Non-pigmented ciliary epithelial cell (primary cell): Measurements from ENCODE around the gene CACNA1S.

Experiments
- DNase-seq: peaks from one replicate; pipeline ENCODE4 v3.0.0-alpha.2; 2010; ENCODE audit warnings: low read depth

The CACNA1S gene

GRCh38 chr1:201140235-201140940, 28.2 kb upstream of the CACNA1S start:
- no peak for DNase-seq

GRCh38 chr1:201139756-201140155, 27.5 kb upstream of the CACNA1S start:
- DNase-seq = no peak

GRCh38 chr1:201139306-201139705, 27.1 kb upstream of the CACNA1S start:
- DNase-seq = no peak

- no peak for DNase-seq
Observed at GRCh38 chr1:201138311-201138840, 26.1 kb upstream of the CACNA1S start.

GRCh38 chr1:201137579-201138310, 25.5 kb upstream of the CACNA1S start:
- DNase-seq = peak; percentile 71

GRCh38 chr1:201137024-201137392, 24.8 kb upstream of the CACNA1S start:
- DNase-seq = no peak

- DNase-seq = no peak
Observed at GRCh38 chr1:201136355-201137023, 24.3 kb upstream of the CACNA1S start.

GRCh38 chr1:201134405-201134804, 22.2 kb upstream of the CACNA1S start:
- no peak for DNase-seq

GRCh38 chr1:201131398-201131797, 19.2 kb upstream of the CACNA1S start:
- no peak for DNase-seq

GRCh38 chr1:201128962-201129361, 16.7 kb upstream of the CACNA1S start:
- DNase-seq = no peak

GRCh38 chr1:201128476-201128875, 16.2 kb upstream of the CACNA1S start:
- DNase-seq = no peak

GRCh38 chr1:201127755-201128455, 15.7 kb upstream of the CACNA1S start:
- DNase-seq = no peak

GRCh38 chr1:201126832-201127754, 14.9 kb upstream of the CACNA1S start, which contains the start of gene ASCL5:
ASCL5 (minus strand) TSS chr1:201127184; CDS start chr1:201115372, 11,812 bp downstream.
- no peak for DNase-seq

GRCh38 chr1:201126463-201126831, 14.2 kb upstream of the CACNA1S start:
- DNase-seq = no peak

GRCh38 chr1:201125800-201126199, 13.6 kb upstream of the CACNA1S start:
- DNase-seq = no peak

GRCh38 chr1:201125019-201125418, 12.8 kb upstream of the CACNA1S start:
- no peak for DNase-seq

GRCh38 chr1:201123866-201124265, 11.6 kb upstream of the CACNA1S start:
- no peak for DNase-seq

- no peak for DNase-seq
Observed at GRCh38 chr1:201122321-201122957, 10.2 kb upstream of the CACNA1S start.

GRCh38 chr1:201119206-201120197, 7.3 kb upstream of the CACNA1S start:
- DNase-seq = no peak
